ENCODE data around the gene ZDHHC14. TPM values are rescaled to one million over a fixed set of nuclear protein-coding genes. Genes with fewer than 3 reads are reported as not detected.

ZDHHC14 gene
- total RNA-seq, 1 experiment from 2014 or later = 8.1 TPM

DNA sequence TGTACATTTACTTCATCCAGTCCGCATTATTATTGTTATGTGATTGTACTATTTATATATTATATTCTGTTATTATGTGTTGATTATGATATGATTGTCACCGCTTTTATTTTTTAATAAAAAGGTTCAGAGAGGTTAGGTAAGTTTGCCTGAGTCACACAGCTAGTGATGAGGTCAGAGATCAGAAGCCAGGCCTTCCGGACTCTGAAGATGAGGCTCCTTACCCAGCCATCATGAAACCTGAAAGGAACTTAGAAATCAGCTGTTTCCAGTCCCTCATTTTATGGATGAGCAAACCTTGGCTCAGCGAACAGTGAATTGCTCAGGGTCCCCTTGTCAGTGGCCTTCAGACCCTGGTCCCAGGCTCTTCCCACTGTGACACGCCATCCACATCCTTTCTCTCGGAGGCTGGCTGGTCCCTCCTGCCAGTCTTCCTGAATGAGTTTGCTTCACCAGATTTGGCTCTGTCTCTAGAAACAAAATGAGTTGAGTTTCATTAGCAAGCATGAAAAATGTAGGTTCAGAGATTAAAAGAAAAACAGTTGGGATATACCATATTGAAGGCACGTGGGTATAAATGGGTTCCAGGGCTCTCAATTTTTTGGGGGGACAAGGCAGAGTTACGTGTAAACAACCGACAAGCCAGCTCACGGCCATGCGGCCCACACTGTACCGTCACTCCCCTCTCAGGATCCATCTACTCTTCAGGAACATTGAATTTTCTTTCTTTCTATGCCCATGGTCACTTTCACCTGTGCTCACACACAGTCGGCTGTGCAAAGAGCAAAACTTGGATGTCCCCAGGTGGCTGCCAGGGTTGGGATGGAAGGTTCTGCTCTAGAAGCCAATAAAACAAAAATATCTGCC lies 132.9 kb downstream of the ZDHHC14 start:
- DNase-seq (ENCODE audit: low read depth) = no peak

DNA sequence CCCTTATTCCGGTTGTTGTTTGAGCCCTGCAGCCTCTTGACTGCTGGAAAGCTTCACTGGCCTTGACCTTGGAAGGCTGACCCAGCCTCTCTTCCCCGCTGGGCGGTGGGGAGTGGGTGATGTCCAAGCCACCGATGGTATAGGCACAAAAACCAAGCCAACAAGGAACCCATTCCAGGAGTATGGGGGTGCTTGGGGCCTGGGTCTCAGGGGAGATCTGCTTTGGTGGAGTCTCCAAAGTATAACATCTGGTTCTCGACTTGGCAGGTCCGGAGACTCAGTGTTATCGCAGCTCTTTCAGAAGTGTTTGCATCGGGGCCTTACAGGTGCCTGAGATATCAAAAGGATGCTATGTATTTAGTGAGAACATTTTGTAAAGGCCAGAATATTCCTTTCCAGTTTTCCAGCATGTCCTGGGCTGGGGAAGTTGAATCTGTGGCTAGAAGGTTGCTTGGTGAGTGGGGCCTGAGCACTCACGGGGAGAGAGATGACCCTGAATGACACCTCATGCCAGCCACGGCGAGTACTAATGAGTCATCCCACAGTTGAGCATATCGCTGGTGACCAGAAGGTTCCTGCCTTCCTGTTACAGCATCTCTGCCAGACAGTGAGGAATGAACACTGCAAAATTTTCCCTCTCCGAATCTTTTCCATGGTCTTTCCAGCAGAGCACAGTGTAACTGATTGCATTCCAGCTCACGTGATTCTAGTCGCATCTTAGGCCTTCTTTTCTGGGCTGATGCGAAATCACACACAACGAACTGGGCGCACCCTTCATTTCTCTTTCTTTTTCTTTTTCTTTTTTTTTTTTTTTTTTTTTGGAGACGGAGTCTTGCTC lies 133.9 kb downstream of the ZDHHC14 start:
- DNase-seq (ENCODE audit: low read depth) = peak; percentile 84

DNA sequence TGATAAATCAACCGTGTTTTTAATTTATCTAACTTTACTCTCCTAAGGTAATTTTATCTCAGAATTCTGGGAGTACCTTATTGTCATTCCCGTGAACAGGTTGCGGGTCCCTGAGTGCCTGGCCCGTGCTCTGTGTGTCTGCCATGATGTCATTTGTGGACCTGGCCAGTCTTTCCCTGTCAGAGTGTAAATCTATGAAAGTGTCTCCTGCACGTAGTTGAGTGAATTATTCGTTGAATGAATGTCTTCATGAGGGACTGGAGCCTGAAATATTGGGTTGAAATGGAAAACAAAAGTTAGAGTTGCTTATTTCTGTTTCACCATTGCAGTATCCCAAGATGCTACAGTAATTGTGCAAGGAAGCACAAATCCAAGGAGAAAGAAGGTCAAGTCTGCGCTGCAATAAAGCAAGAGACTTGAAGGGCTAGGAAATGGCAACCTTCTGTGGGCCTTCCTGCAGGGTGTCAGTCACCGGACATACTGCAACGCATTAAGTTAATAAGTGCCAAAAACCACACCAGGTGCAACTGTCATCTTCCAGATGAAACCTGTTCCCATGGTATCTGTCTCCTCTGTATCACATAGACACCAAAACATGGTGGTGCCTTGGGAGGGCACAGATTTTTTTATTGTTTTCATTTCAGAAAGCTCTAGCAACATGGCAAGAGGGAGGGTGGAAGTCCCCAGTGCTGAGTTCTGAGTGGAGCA lies 135.5 kb downstream of the ZDHHC14 start:
- DNase-seq (ENCODE audit: low read depth) = no peak

DNA sequence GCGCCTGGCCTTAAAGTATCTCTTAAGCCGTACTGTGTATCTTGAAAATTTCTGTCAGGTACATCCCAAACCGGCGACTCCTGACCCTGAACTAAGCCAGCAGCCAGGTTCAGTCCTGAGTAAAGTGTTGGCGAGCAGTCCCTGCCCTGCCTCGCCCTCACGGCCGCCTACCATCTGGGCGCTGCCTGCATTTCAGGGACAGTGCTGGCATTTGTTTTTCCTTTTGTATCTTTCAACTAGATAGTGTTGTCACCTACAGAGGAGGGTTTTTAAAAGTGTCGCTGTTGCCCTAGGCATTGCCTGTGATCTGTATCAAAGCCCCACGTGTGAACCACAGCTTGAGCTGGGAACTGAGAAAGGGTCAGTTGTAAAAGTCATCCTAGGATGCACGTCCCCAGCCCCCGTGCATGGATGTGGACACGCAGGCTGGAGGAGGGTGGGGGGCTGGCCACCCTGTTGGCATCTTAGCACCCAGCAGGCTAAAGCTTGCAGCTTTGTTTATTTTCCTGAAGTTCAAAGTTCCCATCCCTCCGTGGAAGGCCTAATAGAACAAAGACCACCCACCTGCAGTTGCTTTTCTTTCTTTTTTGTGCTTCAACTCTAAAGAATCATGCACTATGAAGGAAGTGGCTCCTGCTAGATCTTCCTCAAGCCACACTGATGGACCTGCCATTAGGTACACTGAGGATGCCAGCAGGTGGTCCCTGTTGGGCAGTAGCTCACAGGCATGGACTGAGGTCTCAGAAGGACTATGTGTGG lies 136.8 kb downstream of the ZDHHC14 start:
- no peak for DNase-seq (ENCODE audit: low read depth)

DNA sequence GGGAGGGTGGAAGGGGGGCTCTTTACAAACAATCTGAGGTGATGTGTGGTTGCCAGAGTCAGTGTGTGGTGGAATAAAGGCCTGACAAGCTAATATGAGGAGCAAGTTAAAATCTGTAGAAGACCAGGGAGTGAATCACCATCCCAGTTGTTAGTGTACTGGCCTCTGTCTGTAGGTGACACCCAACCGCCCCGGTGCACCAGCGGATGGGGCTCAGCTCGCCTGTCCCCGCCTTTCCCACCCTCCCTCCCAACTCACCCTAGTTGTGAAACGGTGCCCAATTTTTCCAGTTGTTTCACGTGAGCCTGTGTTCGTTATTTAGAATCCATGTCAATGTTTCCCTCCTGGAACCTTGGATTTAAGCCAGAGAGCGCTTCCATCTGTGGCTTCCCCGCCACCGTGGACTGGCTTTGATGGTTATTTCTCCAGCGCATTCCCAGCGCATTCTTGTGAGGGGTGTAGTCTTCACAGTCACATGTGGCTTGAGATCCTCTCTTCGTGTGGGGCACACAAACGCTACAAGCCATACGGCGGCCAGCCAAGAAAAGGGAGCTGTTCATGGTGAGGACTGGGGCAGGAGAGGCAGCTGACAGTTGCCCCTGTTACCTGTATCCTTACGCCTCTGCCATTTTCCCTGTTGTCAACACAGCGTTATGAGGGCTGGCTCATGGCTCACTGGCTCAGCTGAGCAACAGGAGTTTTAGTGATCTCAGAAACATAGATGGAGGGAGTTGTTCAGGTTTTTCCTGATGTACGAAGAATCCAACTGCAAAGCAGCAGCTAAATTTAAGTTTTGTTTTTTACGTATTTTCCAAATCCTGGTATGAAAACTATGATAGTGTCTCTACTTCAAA lies 137.6 kb downstream of the ZDHHC14 start:
- DNase-seq (ENCODE audit: low read depth) = no peak

DNA sequence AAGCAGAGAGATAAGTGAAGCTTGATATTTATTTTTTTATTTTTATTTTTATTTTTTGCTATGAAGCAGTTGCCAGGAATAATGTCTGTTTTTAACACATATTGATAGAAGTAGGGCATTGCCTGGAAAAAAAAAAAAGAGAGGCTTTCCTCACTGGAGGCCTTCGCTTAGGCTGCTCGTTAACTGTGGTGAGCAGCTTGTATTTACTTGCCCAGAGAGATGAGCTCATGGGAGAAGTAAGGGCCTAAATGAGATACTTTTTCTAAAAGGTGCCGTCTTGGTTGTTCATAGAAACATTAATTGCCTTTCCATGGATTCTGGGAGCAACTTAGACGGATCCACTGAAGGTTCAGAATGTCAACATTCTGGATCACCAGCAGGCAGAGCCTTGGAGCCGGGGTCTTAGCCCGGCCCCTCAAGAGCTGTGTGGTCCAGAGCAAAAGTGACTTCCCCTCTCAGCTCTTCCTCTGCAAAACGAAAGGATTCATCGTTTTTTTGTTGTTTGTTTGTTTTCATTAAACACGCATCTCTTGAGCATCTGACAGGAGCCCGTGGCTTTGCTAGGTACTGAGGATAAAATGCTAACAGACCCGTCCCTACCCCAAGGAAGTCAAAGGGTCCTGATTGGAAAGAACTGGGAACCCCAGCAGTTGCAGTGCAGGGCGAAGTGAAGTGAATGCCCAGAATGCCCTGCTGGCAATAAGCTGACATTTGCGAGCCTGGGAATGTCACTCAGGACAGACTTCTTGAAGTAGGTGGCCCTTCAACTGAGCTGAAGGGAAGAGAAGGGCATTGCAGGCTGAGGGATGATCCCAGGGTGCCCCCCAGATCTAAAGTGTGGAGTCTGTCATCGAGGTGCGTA lies 138.5 kb downstream of the ZDHHC14 start:
- no peak for DNase-seq (ENCODE audit: low read depth)

DNA sequence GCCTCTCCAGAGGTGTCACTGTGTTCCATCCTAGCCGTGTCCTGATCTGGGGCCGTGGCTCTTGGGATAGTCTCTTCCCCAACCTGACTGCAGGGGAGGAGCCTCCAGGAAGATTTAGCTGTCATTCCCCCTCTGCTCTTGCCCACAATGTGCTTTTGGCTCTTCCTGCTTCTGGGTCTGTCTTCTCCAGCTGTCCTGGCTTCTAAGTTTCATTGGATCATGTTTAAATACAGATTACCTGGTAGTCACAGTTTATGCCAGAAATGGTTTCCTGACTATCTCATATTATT lies 139.1 kb downstream of the ZDHHC14 start:
- no peak for DNase-seq (ENCODE audit: low read depth)

DNA sequence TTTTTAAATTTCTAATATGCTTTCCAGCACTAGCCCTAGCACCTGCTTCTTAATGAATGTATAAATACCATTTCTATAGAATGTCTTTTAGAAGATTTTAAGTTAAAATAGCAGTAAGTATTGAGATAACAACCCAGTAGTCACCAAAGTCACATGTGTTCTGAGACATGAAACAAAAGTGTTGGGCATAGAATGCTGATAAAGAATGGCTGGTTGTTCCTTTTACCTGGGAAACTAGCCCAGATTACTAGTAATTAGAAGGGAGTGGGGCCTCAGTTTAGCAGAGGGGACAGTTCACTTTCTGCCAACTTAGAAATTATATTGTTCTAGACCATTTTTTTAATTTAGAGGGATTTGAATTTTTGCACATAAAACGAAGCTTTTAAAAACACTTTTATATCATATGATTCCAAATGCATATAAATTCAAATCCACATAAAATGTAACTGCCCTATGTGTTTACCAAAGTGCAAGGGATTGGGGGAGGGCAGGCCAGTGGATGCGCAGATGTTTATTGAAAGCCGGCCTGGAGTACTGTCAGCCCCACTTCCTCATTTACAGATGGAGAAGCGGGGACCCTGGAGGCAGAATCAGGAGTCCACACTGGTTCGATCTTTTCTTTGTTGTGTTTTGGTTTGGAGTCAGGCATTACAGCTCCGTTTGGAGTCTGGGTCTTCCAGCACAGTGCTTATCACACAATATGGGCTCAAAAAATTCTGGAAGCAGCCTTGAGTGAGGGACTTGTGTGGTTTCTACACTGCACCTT lies 139.8 kb downstream of the ZDHHC14 start:
- no peak for DNase-seq (ENCODE audit: low read depth)

DNA sequence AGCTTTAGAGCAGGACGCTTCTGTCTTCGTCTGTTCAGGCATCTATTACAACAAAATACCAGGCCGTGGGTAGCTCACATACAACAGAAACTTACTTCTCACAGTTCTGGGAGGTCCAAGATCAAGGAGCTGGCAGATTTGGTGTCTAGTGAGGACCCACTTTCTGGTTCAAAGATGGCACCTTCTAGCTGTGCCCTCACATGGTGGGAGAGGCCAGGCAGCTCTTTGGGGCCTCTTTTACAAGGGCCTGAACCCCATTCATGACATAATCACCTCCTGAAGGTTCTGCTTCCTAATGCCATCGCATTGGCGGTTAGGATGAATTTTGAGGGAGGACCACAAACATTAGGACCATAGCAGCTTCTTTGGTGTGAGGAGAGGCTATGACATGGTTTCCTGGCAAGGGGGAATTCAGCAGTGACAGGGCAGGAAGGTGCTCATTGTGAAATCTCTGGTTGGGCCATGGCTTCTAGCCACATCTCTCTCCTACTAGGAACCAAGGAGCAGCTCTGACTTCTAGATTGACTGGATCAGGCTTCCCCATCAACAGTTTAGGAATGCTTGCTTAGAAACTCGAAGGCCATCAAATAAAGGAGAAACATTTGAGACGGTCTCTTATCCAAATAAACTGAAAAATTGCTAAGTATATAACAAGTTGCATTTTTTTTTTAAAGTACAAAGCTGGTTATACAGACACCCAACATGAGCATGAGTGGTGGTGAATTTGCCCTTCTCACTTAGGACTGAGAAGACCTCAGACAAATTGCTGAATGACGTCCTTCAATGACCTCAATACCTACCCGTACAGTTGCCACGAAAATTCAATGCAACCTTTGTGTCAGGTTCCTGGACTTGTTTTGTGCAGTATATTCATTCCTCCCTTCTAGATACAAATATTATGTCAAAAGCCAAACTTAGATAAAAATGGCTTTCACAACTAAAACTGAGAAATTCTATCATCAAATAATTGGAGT lies 140.7 kb downstream of the ZDHHC14 start:
- DNase-seq (ENCODE audit: low read depth) = no peak

DNA sequence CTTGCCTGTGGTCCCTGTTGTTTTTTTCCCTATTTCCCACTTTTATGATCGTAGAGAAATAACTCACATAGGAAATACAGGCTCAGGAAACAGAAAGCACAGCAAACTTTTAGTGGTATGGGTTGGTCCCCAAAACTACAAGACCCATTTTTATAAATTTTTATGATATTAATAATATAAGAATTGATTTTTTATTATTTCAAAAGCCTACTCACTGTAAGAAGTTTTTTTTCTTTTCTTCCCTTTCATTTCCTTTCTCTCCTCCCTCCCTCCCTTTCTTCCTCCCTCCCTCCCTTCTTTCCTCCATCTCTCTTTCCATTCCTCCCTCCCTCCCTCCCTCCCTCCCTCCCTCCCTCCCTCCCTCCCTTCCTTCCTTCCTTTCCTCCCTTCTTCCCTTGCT lies 141.5 kb downstream of the ZDHHC14 start:
- no peak for DNase-seq (ENCODE audit: low read depth)

DNA sequence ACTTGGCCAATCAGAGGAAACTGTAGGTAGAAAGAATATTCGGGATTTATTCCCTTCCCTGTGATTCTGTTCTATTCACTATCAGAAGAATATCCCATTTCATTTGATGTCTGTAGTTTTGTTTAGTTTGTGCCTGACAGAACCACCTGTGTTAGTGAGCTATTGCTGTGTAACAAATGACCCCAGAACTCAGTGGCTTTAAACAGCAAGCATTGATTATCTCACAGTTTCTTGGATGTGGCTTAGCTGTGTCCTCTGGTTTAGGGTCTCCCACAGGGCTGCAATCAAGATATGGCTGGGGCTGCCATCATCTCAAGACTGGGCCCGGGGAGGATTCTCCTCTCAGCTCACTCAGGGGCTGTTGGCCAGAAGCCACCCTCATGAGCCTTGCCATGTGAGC lies 143.7 kb downstream of the ZDHHC14 start:
- no peak for DNase-seq (ENCODE audit: low read depth)

DNA sequence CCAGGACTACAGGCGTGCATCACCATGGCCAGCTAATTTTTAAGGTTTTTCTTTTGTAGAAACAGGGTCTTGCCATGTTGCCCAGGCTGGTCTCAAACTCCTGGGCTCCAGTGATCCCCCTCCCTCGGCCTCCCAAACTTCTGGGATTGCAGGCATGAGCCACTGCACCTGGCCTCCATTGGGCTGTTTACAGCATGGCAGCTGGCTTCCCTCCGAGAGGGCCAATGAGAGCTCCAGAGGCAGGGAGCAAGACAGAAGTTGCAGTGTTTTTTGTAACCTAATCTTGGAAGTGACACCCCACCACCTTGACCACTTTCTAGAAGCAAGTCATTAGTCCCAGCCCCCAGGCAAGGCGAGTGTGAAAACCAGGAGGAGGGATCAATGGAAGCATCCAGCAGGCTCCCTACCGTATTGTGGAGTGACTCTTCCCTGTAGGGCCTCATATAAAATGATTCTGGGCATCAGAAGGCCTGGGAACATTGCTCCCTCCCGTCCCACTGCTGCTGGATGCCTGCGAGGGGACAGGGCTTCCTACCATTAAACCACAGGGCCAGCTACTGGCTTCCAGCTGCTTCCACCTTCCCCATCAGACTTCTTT lies 144.4 kb downstream of the ZDHHC14 start:
- DNase-seq (ENCODE audit: low read depth) = no peak

DNA sequence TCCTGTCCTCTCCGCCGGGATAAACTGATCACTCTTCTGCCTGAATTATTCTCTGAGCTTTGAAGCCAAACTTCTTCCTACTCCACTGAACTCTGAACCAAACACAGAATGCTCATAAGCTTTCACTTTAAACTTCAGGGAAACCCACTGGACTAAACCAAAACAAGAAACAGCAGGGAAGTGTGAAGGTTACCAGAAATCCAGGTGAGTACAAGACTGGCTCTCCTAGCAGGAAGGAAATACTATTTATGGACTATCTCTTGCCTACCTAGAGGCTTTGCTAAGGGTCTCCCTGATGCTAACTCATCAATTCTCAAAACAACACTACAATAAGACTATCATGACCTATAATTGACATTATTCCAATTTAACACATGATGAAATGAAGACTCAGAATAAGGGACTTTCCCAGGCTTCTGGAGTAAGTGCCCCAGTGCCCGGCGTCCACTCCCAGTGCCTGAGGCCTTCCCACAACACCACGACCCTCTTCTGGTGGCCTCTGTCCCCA lies 145.0 kb downstream of the ZDHHC14 start:
- no peak for DNase-seq (ENCODE audit: low read depth)

DNA sequence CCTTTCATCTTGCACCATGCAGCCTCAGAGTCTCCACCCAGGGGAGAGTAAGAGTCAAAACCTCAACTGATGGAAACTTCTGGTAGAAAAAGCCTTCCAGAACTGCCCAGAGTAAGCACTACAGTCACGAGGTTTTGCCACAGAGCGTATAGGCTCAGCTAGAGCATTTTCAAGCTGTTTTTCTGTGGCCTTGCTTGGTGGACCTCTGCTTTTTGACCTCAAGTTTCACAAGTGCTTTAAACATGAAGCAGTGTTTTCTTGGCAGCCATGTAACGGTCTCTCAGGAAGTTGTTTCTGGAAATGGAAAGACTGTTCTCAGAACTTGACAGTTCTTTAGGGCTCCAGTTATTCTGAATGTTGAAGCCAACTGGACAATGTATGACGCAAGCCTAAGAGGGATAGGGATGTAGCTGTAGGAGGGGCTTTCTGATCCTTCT lies 146.5 kb downstream of the ZDHHC14 start:
- DNase-seq (ENCODE audit: low read depth) = no peak

DNA sequence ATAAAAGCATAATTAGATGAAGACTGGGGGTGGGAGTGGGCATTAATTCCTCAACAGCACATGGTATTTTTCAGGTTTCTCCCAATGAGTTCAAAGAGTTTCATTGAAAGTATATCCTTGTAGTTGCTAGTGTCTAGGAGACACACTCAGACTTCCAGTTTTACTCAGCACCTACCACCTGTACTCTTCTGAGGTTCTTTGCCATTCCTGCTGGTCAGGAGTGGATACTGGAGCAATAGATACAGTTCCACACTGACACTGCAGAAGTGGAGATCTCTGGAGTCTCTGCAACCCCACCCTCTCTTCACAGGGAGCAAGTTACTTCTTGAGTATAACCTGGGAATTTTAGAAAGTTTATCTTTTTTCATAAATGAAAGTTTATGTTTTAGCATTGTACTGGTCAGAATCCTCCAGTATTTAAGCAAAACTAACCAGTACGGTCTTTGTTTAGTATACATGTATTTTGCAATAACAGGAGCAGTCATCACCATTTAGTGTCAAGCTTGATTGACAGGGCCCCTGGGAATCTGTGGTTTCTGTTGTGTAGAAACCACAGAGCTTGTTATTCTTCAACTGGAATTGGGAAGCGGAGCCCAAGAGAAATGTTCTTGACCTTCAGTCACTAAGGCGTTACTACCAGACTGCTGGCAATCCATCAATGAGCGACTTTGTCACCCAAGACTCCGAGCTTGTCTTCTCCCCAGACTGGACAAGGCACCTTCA lies 148.1 kb downstream of the ZDHHC14 start:
- no peak for DNase-seq (ENCODE audit: low read depth)

DNA sequence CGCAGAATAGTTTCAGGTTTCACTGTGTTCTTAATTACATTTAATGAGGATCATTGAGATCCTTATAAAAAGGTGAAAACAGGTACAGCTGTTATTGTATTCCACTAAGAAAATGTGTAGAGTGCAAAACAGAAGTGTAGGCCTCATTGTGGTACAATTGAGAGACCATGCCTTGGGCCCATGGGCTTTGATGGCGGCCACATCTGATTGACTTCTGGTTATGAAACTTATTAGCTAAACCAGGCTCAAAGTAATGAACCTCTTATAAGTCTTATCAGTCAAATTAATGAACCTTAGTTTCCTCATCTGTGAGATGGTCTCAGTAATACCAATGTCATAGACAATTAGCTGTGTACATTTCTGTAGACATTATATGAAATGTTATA lies 148.7 kb downstream of the ZDHHC14 start:
- no peak for DNase-seq (ENCODE audit: low read depth)

Data from HT1080 (cell line).